ENCODE data around the gene YPEL2. TPM values are rescaled to one million over a fixed set of nuclear protein-coding genes. Genes with fewer than 3 reads are reported as not detected.

The YPEL2 gene
- total RNA-seq, 2 donors from 2014 or later = 64.2 to 79.9 TPM

DNA sequence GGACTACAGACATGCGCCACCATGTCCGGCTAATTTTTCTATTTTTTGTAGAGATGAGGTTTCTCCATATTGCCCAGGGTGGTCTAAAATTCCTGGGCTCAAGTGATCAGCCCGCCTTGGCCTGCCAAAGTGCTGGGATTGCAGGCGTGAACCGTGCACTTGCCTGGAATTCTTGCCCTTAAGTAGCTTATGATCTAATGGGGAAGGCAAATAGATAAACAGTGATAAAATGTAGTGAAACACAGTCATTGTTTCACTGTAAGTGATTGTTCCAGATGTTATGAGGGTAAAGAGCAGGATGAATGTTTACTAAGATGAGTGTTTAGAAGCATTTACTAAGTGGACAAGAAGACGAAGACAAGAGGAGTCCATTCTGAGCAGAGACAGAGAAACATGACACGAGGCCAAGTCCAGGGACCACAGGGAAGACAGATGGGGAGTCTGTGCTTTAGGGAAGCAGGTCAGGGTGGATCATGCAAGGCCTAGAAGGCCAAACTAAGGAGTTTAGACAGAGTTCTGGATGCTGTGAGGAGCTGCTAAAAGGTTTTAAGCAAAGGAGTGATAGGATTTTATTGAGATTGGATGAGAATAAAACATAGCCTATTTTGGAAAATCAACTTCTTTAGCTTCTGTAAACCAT is 36.9 kb downstream of the YPEL2 start:
- no peak for ATAC-seq (ENCODE audit: insufficient number of reproducible peaks, low FRiP score, low read depth)
- Histone ChIP-seq H3K27ac (peak overlapping the region; percentile 89 to 91), H3K9me3 (no peaks in the 10 kb centered on the region), H3K36me3 (no peaks in the 10 kb centered on the region), H3K4me1 (ENCODE audit: control insufficient read depth in 1 of 2, low read depth in 2 of 2) (peaks cover 91 to 99% of the 10 kb centered on the region in 2 donors), H3K4me3 (no peak overlapping the region), H3K27me3 (replicated peaks; ENCODE audit: insufficient read depth) (no peaks in the 10 kb centered on the region)
- no peak for DNase-seq (ENCODE audit: low spot score)
- TF ChIP-seq, protein P1, sequence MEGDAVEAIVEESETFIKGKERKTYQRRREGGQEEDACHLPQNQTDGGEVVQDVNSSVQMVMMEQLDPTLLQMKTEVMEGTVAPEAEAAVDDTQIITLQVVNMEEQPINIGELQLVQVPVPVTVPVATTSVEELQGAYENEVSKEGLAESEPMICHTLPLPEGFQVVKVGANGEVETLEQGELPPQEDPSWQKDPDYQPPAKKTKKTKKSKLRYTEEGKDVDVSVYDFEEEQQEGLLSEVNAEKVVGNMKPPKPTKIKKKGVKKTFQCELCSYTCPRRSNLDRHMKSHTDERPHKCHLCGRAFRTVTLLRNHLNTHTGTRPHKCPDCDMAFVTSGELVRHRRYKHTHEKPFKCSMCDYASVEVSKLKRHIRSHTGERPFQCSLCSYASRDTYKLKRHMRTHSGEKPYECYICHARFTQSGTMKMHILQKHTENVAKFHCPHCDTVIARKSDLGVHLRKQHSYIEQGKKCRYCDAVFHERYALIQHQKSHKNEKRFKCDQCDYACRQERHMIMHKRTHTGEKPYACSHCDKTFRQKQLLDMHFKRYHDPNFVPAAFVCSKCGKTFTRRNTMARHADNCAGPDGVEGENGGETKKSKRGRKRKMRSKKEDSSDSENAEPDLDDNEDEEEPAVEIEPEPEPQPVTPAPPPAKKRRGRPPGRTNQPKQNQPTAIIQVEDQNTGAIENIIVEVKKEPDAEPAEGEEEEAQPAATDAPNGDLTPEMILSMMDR (IDR thresholded peaks at IDR 0.05) = no peak

DNA sequence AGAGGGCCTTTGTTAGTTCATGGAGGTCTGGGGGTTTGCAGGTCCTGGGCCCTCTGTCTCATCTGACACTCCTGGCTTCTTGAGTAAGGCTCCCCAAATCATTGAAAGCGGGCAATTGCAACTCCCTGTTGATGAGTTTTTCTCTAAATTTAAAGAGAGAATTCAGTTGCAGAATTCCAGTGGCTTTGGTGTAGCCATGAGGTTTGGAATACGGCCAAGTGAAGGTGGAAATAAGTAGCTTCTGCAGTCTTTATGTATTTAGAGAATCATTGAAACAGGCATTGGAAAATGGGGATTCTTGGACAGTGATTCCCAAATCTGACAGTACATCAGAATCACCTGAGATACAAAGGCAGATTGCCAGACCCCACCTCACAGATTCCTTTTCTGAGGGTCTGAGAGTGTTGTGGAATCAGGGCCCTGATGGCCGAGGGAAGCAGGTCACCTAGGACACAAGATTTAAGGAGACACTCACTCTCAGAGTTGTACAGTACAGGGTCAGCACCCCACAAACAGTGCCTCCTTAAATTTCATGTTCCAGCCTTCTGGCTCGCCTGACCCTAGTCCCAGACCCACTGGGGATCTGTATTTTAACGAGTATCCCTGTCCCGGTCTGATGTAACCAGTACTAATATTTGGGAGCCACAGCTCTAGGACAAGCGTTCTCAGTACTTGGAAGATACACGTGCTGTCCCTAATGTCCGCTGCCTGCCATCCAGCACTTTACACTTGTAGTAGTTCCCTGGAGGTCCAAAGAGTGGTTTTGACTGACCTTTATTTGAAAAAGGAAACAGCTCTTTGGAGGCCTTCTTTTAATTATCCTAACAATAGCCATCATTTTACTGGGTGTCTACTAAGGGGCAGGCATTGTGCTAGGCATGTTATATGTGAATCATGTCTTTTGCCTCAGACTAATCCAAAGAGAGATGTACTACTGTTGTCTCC is 37.8 kb downstream of the YPEL2 start:
- Histone ChIP-seq H3K27me3 (replicated peaks; ENCODE audit: insufficient read depth) (no peaks in the 10 kb centered on the region), H3K4me1 (ENCODE audit: control insufficient read depth in 1 of 2, low read depth in 2 of 2) (peaks cover 94 to 99% of the 10 kb centered on the region in 2 donors), H3K9me3 (no peaks in the 10 kb centered on the region), H3K36me3 (no peaks in the 10 kb centered on the region), H3K27ac (peak overlapping the region; percentile 89 to 91), H3K4me3 (no peak overlapping the region)
- TF ChIP-seq, protein P1 (IDR thresholded peaks at IDR 0.05) = no peak
- DNase-seq (ENCODE audit: low spot score) (no peak), ATAC-seq (ENCODE audit: insufficient number of reproducible peaks, low FRiP score, low read depth) (no peak)

DNA sequence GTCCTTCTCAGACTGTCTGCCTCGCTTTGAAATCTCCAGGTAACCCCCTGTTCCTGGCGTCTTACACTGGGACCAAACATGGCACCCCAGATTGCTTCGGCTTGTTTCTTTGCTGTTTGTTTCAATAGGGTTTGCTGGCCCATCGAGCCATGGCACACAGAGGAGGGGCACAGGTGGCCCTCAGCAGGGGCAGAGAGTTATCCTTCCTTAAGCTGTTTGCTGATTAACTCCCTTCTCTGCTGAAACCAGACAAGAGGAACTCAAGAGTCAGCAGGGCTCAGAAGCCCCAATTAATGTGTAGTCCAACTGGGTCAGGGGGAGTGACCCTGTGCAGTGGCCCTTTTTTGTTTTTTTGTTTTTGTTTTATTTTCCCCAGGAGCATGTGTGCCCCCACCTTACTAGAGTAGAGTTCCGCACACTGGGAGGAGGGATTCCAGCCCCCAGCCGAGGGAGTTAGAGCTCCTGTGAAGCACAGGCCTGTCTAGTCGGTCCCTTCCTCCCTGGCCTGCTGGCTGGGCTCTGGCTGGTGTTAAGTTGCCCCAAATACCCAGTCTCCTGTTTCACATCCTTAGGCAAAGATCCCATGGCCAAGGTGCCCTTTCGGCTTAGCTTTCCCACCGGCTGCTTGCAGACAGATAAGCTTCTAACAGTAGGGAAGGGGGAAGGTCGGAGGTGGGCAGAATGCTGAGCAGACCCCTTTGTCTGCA is 39.3 kb downstream of the YPEL2 start:
- ATAC-seq (ENCODE audit: insufficient number of reproducible peaks, low FRiP score, low read depth) (no peak), DNase-seq (ENCODE audit: low spot score) (no peak)
- Histone ChIP-seq H3K4me3 (peak overlapping the region; percentile 38), H3K36me3 (no peaks in the 10 kb centered on the region), H3K27ac (peak overlapping the region; percentile 89 to 91), H3K27me3 (replicated peaks; ENCODE audit: insufficient read depth) (no peaks in the 10 kb centered on the region), H3K9me3 (no peaks in the 10 kb centered on the region), H3K4me1 (ENCODE audit: control insufficient read depth in 1 of 2, low read depth in 2 of 2) (peaks cover 92 to 99% of the 10 kb centered on the region in 2 donors)
- TF ChIP-seq, protein P1 (IDR thresholded peaks at IDR 0.05) = no peak

DNA sequence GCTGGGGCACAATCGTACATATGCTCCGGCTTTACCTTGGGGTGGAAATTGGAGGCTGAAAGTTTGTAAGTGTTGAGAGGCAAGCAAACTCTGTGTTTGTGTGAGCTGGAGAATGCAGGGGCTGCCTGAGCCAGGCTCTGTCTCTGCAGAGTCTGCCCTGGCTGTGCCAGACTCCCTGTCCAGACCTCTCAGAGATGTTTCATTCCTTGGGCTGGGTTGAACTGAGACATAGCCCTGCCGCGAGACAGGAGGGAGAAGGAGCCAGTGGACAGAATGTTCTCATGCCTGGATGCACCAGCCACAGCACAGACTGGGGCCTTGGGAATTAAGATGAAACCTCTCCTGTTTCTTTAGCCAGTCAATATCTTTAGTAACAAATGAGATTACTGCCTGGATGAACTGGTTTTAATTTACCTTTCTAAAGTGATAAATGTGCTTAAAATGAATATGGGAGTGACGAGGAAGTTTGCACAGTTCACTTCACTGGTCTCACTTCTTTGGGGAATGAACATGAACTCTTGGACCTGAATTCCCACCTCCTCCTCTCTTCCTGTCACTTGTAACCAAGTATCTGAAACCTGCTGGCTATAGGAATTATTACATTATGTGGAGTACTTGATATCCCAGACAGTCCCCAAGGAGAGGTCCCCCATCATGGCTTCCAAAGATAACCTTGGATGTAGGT is 40.1 kb downstream of the YPEL2 start:
- DNase-seq (ENCODE audit: low spot score) (no peak), ATAC-seq (ENCODE audit: insufficient number of reproducible peaks, low FRiP score, low read depth) (no peak)
- TF ChIP-seq, protein P1 (IDR thresholded peaks at IDR 0.05) = peak; percentile 13
- Histone ChIP-seq H3K27ac (peak overlapping the region; percentile 89 to 91), H3K27me3 (replicated peaks; ENCODE audit: insufficient read depth) (no peaks in the 10 kb centered on the region), H3K4me1 (ENCODE audit: control insufficient read depth in 1 of 2, low read depth in 2 of 2) (peaks cover 88 to 99% of the 10 kb centered on the region in 2 donors), H3K9me3 (no peaks in the 10 kb centered on the region), H3K4me3 (peak overlapping the region; percentile 38), H3K36me3 (no peaks in the 10 kb centered on the region)

Data from thoracic aorta (tissue), 2 donors.